IPS-18a (cell line): ENCODE measurements around the gene PGAP3.

Experiments used
- H3K27ac ChIP-seq: one replicate; pipeline ENCODE4 v1.5.1; 2013; ENCODE audit warnings: low read length
- H3K27me3 ChIP-seq: one replicate; pipeline ENCODE4 v1.6.1; 2013; ENCODE audit warnings: mild to moderate bottlenecking, low read length; ENCODE audit not compliant: control insufficient read depth, insufficient read depth
- H3K36me3 ChIP-seq: one replicate; pipeline ENCODE4 v1.6.1; 2013; ENCODE audit warnings: low read depth, low read length; ENCODE audit not compliant: control insufficient read depth
- H3K4me1 ChIP-seq: one replicate; pipeline ENCODE4 v1.6.1; 2013; ENCODE audit warnings: low read depth, low read length; ENCODE audit not compliant: control insufficient read depth
- H3K4me3 ChIP-seq: one replicate; pipeline ENCODE4 v1.5.1; 2013; ENCODE audit warnings: low read length
- H3K9ac ChIP-seq: one replicate; pipeline ENCODE4 v1.6.1; 2013; ENCODE audit warnings: mild to moderate bottlenecking, low read length, moderate library complexity
- H3K9me3 ChIP-seq: one replicate; pipeline ENCODE4 v1.6.1; 2013; ENCODE audit warnings: low read depth, low read length; ENCODE audit not compliant: control insufficient read depth

Gene PGAP3

DNA sequence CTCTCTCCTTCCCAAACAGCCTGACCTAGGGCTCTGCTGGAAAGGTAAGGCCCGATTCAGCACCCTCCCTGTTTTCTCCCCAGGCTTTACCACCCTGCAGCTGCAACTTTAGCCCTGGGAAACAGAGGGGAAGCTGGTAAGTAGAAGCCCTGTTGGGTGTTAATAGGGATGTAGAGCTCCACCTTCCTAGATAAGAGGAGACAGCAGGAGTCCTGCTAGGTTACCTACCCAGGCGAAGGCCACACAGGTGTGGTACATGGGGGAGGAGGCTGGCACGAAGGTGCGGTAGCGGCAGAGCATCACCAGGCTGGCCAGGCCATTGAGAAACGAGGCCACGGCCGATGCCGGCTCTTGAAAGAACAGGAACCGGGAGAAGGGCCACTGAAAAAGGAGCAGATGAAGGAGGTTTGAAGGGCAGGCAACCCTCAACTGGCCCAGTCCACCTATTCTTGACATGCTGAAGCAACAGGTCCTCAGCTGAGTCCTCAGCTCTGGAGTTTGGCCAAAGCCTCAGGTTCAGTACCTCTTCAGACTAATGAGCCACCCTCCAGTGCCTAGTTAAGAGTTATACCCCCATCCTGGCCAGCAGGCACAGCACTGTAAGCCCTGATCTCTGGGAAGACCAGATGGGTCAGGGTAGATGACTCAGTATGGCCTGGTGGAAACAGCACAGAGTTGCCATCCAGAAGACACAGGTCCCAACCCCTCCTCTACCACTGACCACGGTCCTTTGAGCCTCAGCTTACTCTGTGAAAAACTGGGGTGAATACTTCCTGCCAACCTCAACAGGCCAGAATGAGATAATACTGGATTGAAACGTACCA lies 3.3 kb downstream of the PGAP3 start:
- no peak overlapping the region for H3K27ac ChIP-seq
- no peaks in the 10 kb centered on the region for H3K9me3 ChIP-seq
- no peak overlapping the region for H3K4me3 ChIP-seq

DNA sequence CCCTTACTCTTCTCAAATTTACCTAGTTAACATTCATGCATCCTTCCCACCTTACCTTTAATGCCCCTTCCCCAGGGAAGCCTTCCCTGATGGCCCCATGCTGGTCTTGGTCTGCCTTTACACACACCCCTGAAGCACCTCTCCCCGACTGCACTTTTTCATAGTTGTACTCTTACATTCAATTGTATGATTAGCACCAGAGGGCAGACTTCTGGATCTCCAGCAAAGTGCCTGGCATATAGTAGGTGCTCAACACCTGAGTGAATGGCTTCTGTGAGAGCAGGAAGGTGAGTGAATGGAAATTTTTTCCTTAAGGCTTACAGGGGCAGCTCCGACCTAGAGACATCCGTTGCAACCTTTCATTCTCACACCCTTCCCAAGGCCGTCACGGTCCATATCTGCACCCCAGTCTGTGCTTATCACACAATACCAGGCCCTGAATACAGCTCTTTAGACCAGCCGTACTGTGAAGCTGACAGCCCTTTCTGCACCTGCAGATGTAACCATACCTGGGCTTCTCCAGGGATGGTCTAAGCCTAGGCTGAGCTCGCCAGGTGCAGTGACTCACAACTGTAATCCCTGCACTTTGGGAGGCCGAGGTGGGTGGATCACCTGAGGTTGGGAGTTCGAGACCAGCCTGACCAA lies 4.4 kb downstream of the PGAP3 start:
- Histone ChIP-seq H3K4me3 (no peak overlapping the region), H3K36me3 (peaks cover 7% of the 10 kb centered on the region), H3K4me1 (peaks cover 5% of the 10 kb centered on the region), H3K9me3 (no peaks in the 10 kb centered on the region), H3K27me3 (no peaks in the 10 kb centered on the region), H3K9ac (no peak overlapping the region), H3K27ac (no peak overlapping the region)

More for the DNA sequence above, 3.3 kb downstream of the PGAP3 start:
- no peaks in the 10 kb centered on the region for H3K27me3 ChIP-seq
- H3K9ac ChIP-seq, result no peak overlapping the region
- H3K36me3 ChIP-seq, result peaks cover 7% of the 10 kb centered on the region
- H3K4me1 ChIP-seq, result peaks cover 13% of the 10 kb centered on the region

DNA sequence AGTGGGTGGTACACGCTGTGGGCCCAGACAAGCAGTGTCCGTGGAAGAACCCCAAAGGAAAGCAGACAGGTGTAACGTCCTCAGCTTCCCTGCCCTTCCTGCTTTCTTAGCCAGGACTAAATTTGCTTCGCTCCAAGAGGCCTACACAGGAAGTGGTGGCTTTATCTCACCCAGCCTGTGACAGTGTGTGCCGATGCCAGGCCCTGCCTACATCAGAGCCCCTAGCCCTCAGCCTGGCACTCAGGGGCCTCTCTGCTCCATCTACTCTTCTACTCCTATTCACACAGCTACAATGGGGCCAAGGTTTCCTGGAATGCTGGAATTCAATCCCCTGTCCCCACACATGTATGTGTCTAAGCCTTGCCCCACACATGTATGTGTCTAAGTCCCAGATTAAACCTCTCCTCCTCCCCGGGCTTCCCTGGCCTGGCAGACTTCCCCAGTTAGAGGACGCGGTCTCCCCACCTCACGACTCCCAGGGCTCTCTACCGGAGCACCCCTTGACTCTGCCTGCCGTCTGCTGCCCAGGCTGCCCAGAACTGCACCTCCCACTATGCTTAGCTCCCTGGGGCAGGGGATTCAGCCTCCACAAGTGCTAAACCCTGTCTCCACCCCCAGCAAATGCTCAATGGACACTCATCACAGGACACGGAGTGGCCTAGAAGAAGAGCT lies 8.2 kb downstream of the PGAP3 start:
- Histone ChIP-seq H3K9ac (no peak overlapping the region), H3K9me3 (no peaks in the 10 kb centered on the region), H3K4me3 (no peak overlapping the region), H3K4me1 (peaks cover 3% of the 10 kb centered on the region), H3K36me3 (peaks cover 3% of the 10 kb centered on the region), H3K27me3 (no peaks in the 10 kb centered on the region), H3K27ac (no peak overlapping the region)

DNA sequence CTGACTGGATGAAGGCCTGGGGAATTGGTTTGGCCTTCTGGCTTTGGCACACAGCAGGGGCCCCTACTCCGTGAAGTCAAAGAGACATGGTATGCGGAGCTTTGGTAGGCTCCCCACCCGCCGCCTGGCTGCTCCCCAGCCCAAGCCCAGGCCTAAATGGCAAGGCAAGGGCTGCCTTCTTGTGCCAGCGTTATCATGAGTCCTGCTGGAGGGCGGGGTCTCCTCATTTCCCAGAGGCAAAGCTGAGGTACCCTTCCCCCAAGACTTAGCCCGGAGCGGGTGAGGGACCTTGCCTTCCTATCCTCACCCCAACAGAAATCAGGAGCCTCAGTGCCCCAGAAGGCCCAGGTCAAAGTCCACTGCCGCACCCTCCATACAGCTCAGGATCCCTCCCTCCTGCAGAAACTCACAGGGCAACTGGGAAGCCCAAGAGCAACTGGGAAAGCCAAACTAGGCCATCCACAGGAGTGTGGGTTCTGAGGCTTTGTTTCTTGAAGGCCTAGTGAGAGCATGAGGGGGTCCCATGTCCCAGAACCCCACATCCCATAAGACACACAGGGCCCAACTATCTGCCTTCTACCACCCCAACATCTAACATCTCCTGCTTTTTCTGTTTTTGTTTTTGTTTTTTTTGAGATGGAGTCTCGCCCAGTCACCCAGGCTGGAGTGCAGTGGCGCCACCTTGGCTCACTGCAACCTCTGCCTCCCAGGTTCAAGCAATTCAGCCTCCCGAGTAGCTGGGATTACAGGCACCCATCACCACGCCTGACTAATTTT lies 9.3 kb downstream of the PGAP3 start:
- no peak overlapping the region for H3K9ac ChIP-seq
- no peak overlapping the region for H3K4me3 ChIP-seq
- H3K36me3 ChIP-seq, result no peaks in the 10 kb centered on the region
- H3K4me1 ChIP-seq, result peaks cover 3% of the 10 kb centered on the region
- H3K9me3 ChIP-seq, result no peaks in the 10 kb centered on the region
- no peak overlapping the region for H3K27ac ChIP-seq
- no peaks in the 10 kb centered on the region for H3K27me3 ChIP-seq

DNA sequence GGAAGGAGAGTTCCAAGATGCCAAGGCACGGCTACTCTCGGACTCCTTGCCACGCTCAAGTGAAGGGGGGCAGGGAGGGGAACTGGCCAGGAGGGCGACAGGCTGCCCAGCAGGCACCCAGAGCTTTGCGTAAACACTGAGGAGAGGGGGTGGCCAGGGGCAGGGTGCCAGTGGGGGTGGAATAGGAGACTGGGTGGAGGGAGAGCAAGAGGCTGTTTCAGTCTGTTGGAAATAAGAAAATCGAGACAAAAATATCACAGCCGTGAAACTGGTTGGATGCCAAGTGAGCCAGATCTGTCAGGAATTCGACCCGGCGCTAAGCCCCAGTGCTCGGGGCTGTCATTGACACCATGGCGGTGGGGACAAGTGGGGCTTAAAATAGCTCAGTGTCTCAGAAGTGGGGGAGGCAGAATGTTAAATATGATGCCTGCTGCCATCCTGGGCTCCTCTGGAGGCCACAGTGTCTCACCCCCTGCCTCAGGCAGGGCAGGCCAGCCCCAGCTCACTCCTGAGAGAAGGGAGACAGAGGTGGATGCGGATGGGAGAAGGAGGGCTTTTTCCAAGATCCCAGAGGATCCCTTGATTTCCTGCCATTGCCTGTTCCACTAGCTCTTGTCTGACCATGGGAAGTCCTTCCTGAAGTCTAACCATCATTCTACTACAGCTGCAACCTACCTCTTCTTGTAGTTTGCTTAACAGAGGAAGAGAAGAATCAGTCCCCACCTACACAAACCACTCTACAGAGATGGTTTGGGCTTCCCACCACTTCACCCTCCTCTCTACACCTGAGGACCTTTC lies 10.1 kb downstream of the PGAP3 start:
- peaks cover 3% of the 10 kb centered on the region for H3K4me1 ChIP-seq
- H3K27ac ChIP-seq, result no peak overlapping the region
- H3K9ac ChIP-seq, result no peak overlapping the region
- H3K36me3 ChIP-seq, result no peaks in the 10 kb centered on the region
- H3K27me3 ChIP-seq, result no peaks in the 10 kb centered on the region
- no peaks in the 10 kb centered on the region for H3K9me3 ChIP-seq
- H3K4me3 ChIP-seq, result no peak overlapping the region

DNA sequence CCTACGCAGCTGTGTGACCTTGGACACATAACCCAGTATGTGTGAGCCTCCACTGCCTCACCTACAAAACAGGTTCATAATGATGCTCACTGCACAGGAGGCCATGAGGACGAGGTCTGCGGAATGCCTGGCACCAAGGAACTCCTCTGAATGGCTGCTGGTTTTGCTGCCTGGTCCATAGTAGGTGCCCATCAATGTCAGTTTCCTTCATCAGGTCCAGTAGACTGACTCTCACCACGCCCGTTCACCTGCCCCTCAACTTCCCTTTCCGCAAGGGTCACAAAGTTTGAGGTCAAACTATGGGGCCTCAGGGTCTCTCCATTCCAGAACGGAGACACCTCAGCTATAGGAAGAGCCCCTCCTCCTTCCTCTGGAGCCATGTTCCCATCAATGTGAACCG lies 10.8 kb downstream of the PGAP3 start:
- Histone ChIP-seq H3K4me1 (peaks cover 3% of the 10 kb centered on the region), H3K9me3 (no peaks in the 10 kb centered on the region), H3K9ac (no peak overlapping the region), H3K36me3 (no peaks in the 10 kb centered on the region), H3K27me3 (no peaks in the 10 kb centered on the region), H3K4me3 (no peak overlapping the region), H3K27ac (no peak overlapping the region)

DNA sequence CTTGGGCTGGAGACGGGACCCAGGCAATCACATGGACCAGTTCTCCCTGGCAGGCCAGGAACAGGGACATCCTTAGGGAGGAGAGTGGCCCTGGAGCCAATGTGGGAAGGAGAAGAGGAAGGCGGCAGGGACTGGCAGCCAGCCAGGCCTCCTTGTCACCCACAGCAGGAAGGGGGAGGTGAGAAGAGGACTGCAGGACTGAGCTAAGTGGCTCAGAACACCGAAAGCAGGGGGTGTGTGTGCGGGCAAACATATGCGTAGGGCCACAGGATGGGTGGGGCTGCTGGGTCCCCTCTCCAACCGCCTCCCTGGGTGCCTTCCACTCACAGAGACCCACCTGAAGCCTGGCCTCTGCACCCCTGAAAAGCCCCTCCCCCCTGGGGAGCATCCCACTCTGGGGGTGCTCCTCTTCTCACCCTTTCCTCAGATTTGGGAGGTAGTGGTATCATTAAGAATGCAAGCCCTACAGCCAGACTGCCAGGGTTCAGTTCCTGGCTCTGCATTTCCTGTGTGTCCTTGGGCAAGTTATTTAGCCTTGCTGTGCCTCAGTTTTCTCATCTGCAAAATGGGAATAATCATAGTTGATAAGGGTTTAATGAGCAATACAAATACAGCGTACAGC lies 11.5 kb downstream of the PGAP3 start:
- no peaks in the 10 kb centered on the region for H3K36me3 ChIP-seq
- H3K4me3 ChIP-seq, result no peak overlapping the region
- H3K27me3 ChIP-seq, result no peaks in the 10 kb centered on the region
- peaks cover 3% of the 10 kb centered on the region for H3K4me1 ChIP-seq
- H3K9ac ChIP-seq, result no peak overlapping the region
- no peaks in the 10 kb centered on the region for H3K9me3 ChIP-seq
- H3K27ac ChIP-seq, result no peak overlapping the region

DNA sequence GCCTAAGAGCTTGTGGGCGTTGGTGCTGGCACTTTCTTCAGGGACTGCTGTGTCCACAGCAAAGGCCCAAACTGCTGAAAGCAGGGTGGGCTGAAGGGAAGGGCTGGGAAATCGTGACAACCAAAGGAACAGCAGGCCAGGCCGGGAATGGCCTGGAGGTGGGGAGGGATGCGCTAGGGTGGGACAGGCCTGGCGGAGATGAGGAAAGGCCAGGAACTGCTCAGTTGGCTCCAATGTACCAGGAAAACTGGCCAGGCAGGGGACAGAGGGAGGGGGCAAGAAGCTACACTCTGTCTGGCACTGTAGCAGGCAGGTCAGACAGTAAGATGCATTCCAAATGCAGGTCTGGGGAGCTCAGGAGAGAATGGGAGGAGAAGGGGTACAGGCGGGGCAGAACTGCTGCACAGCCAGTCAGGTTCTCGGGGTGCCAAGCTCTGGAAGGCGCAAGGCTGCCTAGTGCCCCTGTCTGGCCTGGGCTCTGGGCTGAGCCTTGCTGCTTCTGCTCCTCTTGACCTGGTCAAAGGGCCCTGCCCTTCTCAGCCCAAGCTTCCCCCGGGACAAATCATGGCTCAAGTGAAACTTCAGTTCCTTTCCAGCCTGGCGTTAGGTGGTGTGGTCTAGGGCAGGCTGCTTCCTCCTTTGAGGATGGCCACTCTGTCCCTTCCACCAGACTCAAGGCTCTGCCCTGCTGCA lies 12.3 kb downstream of the PGAP3 start:
- H3K36me3 ChIP-seq, result no peaks in the 10 kb centered on the region
- no peaks in the 10 kb centered on the region for H3K9me3 ChIP-seq
- H3K4me3 ChIP-seq, result no peak overlapping the region
- H3K27me3 ChIP-seq, result no peaks in the 10 kb centered on the region
- H3K9ac ChIP-seq, result no peak overlapping the region
- no peak overlapping the region for H3K27ac ChIP-seq
- H3K4me1 ChIP-seq, result peaks cover 3% of the 10 kb centered on the region

DNA sequence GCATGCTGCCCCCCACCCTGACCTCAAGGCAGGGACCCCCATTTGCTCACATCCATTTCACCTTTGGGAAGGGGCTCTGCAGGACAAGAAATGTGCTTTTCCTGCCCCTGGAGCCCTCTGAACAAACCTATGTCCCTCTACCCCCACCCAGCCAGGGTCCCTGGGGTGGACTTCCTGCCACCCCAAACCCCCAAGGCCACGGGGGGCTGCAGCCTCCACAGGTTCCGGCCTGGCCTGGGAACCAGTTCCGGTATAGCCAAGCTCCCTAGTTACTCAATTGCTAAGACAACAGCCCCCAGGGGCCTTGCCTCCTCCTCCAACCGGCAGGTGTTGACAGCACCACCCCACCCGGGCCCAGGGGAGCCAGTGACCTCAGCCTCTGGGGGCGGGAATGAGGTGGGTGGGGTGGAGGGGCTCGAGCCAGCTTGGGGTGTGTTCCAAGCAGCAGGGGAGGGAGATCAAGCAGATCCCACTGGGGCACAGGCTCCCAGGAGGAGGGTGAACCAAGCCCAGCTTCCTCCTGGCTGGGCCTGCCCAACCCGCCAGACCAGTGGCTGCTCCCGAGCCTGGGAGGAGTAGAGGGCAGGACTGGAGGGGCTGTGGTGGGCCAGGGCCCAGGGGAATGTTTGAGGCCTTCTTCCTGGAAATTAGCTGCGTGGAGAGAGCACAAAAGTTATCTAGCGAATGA lies 13.0 kb downstream of the PGAP3 start:
- Histone ChIP-seq H3K9ac (no peak overlapping the region), H3K4me1 (peaks cover 3% of the 10 kb centered on the region), H3K4me3 (no peak overlapping the region), H3K9me3 (no peaks in the 10 kb centered on the region), H3K27me3 (no peaks in the 10 kb centered on the region), H3K36me3 (no peaks in the 10 kb centered on the region), H3K27ac (no peak overlapping the region)

DNA sequence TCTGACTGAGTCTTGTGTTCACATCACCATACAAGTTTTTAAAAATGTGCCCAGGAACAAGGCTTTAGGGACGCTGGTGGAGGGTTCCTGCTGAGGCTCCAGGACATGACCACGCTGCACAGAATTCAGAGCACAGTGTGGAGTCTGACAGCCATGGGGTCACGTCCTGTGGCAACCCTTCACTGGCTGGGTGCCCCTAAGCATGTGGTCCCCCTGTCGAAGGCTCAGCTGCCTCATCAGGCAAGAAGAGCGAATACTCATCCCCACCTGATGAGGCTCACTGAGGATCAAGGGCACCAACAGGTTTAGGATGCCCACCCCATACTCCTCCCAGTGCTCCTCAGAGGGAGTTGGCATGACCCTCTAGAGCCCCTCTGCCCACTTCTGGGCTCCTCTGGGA lies 13.7 kb downstream of the PGAP3 start:
- Histone ChIP-seq H3K27me3 (peaks cover 3% of the 10 kb centered on the region), H3K4me3 (no peak overlapping the region), H3K4me1 (peaks cover 3% of the 10 kb centered on the region), H3K36me3 (no peaks in the 10 kb centered on the region), H3K27ac (no peak overlapping the region), H3K9me3 (no peaks in the 10 kb centered on the region), H3K9ac (no peak overlapping the region)
